Vagina (tissue), 2 donors: ENCODE data around the gene CYP20A1.

ENCODE experiments used
- POLR2A ChIP-seq, 2 donors: fragments of 450-650 bp; IDR thresholded peaks; one replicate each; pipeline ENCODE4 v1.6.1; 2017; ENCODE audit warnings: antibody characterized with exemption in 2 of 2, mild to moderate bottlenecking in 2 of 2, moderate library complexity in 2 of 2
- TF ChIP-seq, protein P1 (sequence below), 3 experiments: fragments of 450-650 bp in 2 of 3; fragments of 200-600 bp in 1 of 3; sonication (generic) in 1 of 3; IDR thresholded peaks; one replicate each; pipeline ENCODE4 v1.5.1; 2017 to 2019; ENCODE audit warnings: antibody characterized with exemption in 3 of 3, mild to moderate bottlenecking in 2 of 3, moderate library complexity in 2 of 3

DNA sequence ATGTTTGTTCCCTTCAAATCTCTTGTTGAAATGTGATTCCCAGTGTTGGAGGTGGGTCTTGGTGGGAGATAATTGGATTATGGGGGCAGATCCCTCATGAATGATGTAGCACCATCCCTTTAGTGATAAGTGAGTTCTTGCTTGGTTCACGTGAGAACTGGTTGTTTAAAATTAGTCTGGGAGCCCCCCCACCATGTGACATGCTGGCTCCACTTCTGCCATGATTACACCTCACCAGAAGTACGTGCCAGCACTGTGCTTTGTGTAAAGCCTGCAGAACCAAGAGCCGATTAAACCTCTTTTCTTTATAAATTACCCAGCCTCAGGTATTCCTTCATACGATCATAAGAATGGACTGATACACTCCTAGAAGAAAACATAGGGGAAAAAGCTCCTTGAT, 99.5 kb downstream of the CYP20A1 start:
- TF ChIP-seq, protein P1, sequence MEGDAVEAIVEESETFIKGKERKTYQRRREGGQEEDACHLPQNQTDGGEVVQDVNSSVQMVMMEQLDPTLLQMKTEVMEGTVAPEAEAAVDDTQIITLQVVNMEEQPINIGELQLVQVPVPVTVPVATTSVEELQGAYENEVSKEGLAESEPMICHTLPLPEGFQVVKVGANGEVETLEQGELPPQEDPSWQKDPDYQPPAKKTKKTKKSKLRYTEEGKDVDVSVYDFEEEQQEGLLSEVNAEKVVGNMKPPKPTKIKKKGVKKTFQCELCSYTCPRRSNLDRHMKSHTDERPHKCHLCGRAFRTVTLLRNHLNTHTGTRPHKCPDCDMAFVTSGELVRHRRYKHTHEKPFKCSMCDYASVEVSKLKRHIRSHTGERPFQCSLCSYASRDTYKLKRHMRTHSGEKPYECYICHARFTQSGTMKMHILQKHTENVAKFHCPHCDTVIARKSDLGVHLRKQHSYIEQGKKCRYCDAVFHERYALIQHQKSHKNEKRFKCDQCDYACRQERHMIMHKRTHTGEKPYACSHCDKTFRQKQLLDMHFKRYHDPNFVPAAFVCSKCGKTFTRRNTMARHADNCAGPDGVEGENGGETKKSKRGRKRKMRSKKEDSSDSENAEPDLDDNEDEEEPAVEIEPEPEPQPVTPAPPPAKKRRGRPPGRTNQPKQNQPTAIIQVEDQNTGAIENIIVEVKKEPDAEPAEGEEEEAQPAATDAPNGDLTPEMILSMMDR (IDR thresholded peaks at IDR 0.05): no peak
- TF ChIP-seq POLR2A (IDR thresholded peaks at IDR 0.05): no peak
